Psoas muscle (tissue), 8 donors: ENCODE results near the gene TRANK1. TPM values are rescaled to one million over a fixed set of nuclear protein-coding genes. Genes with fewer than 3 reads are reported as not detected.
"Not testable (repeated sequence)": the region's sequence is repeated elsewhere in the genome, so short reads cannot be mapped to it uniquely, and the experiment has no call there.

Experiments
- ATAC-seq, 4 donors: fragments of 200-7000 bp; cut with Tn5 transposase; one replicate each; pipeline ENCODE4 v1.9.1; 2020; ENCODE audit warnings: moderate library complexity in 3 of 4, mild to moderate bottlenecking in 2 of 4
- DNase-seq, 2 donors: peaks; one replicate each; pipeline ENCODE4 v3.0.0-alpha.2; 2020
- H3K27ac ChIP-seq: fragments of 200-600 bp; one replicate; pipeline ENCODE4 v1.8.0; 2022
- H3K27me3 ChIP-seq, 3 donors: fragments of 200-600 bp in 1 of 3; one replicate each; pipeline versions ENCODE4 v1.6.1 to v1.8.0; 2013 to 2022; ENCODE audit warnings: low read length in 2 of 3, mild to moderate bottlenecking in 2 of 3, moderate library complexity in 1 of 3; ENCODE audit not compliant: insufficient read depth in 3 of 3
- H3K36me3 ChIP-seq, 2 donors: fragments of 200-600 bp in 1 of 2; one replicate each; pipeline versions ENCODE4 v1.6.1 to v1.8.0; 2013 to 2022; ENCODE audit warnings: low read depth in 1 of 2, mild to moderate bottlenecking in 1 of 2, moderate library complexity in 1 of 2; ENCODE audit not compliant: insufficient read depth in 1 of 2
- H3K4me1 ChIP-seq: fragments of 200-600 bp; one replicate; pipeline ENCODE4 v1.8.0; 2022
- H3K4me3 ChIP-seq: fragments of 200-600 bp; one replicate; pipeline ENCODE4 v1.8.0; 2022; ENCODE audit warnings: mild to moderate bottlenecking
- H3K9me3 ChIP-seq: fragments of 200-600 bp; one replicate; pipeline ENCODE4 v1.8.0; 2022
- CTCF ChIP-seq: fragments of 200-600 bp; IDR thresholded peaks from one replicate; pipeline ENCODE4 v1.8.0; 2022; ENCODE audit warnings: antibody characterized with exemption
- whole genome bisulfite sequencing, 3 donors: extraction: QIAGEN DNeasy Blood & Tissue Kit; methylation state at CpG; one replicate each; pipeline versions ENCODE4 v1.1.6 to v1.1.7; 2013; 5-methylcytosine and 5-hydroxymethylcytosine counted together
- intact Hi-C, 2 donors: fragments of 100-400 bp; cut with DNase I; formaldehyde crosslinking; loops; one replicate each; pipeline versions ENCODE4 v1.11.0 to v1.14.2; 2022
- polyA plus RNA-seq, 3 donors: library from polyadenylated mRNA; stranded (reverse); fragments of 200-250 nt; gene quantifications; one replicate each; pipeline ENCODE4 v1.2.3, GENCODE V29; 2013
- total RNA-seq, 4 donors: library from RNA; stranded (reverse); fragmentation: NEBNext Ultra II Directional in 2 of 4; extraction: Animal tissue kit (Norgen Biotek cat#: 25700) in 2 of 4; gene quantifications; one replicate each; pipeline versions ENCODE4 v1.2.1 to v1.2.4, GENCODE V29; 2021 to 2023
- donor health status: healthy with polysubstance abuse.
- donor health status: DM: no; HTN: no; CAD: no; lungs with moderate emphysema.
- donor health status: Bipolar disorder and iron deficiency.
- donor health status: healthy.
- donor health status: DM: yes; HTN: yes; CAD: no.
- donor health status: DM: no; HTN: no; CAD: no.
- donor health status: DM: no; HTN: no; CAD: no.
- donor health status: DM: yes; HTN: yes; CAD: no.

The TRANK1 gene
- total and polyA plus RNA-seq, 7 donors = 0.28 to 4.5 (median 0.63) TPM

- Histone ChIP-seq H3K36me3 (no peaks in the 10 kb centered on the region), H3K4me1 (no peaks in the 10 kb centered on the region)
- no peak for TF ChIP-seq CTCF
These were observed 52.3 kb downstream of the TRANK1 start for GRCh38 chr3:36892457-36893136.

GRCh38 chr3:36891701-36892160 lies 53.1 kb downstream of the TRANK1 start:
- Histone ChIP-seq H3K27ac (no peak overlapping the region), H3K36me3 (no peaks in the 10 kb centered on the region), H3K4me1 (no peaks in the 10 kb centered on the region), H3K27me3 (no peaks in the 10 kb centered on the region), H3K9me3 (no peaks in the 10 kb centered on the region), H3K4me3 (no peak overlapping the region)
- peak; percentile 30 to 74 for DNase-seq
- peak in 1 of 4 donors; percentile 32 for ATAC-seq
- WGBS, 3 donors = 9 to 18% (median 12%) methylated on average over 4 of the region's 4 CpGs
- intact Hi-C loops = no loop called here
- TF ChIP-seq CTCF = no peak

More at GRCh38 chr3:36892457-36893136, 52.3 kb downstream of the TRANK1 start:
- intact Hi-C loops = no loop called here
- DNase-seq (no peak), ATAC-seq (no peak)
- Histone ChIP-seq H3K27me3 (no peaks in the 10 kb centered on the region), H3K27ac (no peak overlapping the region), H3K4me3 (no peak overlapping the region), H3K9me3 (no peaks in the 10 kb centered on the region)
- WGBS, 3 donors = 92 to 93% (median 92%) methylated on average over 12 of the region's 12 CpGs

- H3K36me3 ChIP-seq, H3K4me3 ChIP-seq: not testable (repeated sequence)
These were observed 53.8 kb downstream of the TRANK1 start for GRCh38 chr3:36891097-36891496.

GRCh38 chr3:36890261-36890660 lies 54.6 kb downstream of the TRANK1 start:
- Histone ChIP-seq H3K9me3 (no peaks in the 10 kb centered on the region), H3K4me3 (no peak overlapping the region), H3K36me3 (no peaks in the 10 kb centered on the region), H3K27me3 (no peaks in the 10 kb centered on the region), H3K27ac (no peak overlapping the region), H3K4me1 (no peaks in the 10 kb centered on the region)
- DNase-seq (no peak), ATAC-seq (no peak)
- TF ChIP-seq CTCF = no peak
- intact Hi-C loops = no loop called here

More at GRCh38 chr3:36891097-36891496, 53.8 kb downstream of the TRANK1 start:
- H3K27me3 ChIP-seq, DNase-seq, ATAC-seq, H3K4me1 ChIP-seq, intact Hi-C loops, H3K27ac ChIP-seq, H3K9me3 ChIP-seq: not testable (repeated sequence)
- 88 to 95% (median 91%) methylated on average over 7 of the region's 7 CpGs for WGBS, 3 donors

- H3K27ac ChIP-seq = no peak overlapping the region
- no peaks in the 10 kb centered on the region for H3K27me3 ChIP-seq
- ATAC-seq = no peak
- DNase-seq = no peak
- no peaks in the 10 kb centered on the region for H3K4me1 ChIP-seq
- H3K36me3 ChIP-seq = no peaks in the 10 kb centered on the region
- H3K9me3 ChIP-seq = no peaks in the 10 kb centered on the region
- intact Hi-C loops = no loop called here
- H3K4me3 ChIP-seq = no peak overlapping the region
- no peak for TF ChIP-seq CTCF
- whole genome bisulfite sequencing, 3 donors = 85 to 95% (median 90%) methylated on average over 4 of the region's 4 CpGs
These were observed 63.1 kb downstream of the TRANK1 start for GRCh38 chr3:36881735-36882134.

- H3K27me3 ChIP-seq, H3K36me3 ChIP-seq, H3K4me1 ChIP-seq, H3K27ac ChIP-seq, DNase-seq, H3K4me3 ChIP-seq, ATAC-seq, intact Hi-C loops, H3K9me3 ChIP-seq: not testable (repeated sequence)
- 81 to 92% (median 83%) methylated on average over 1 of the region's 1 CpG for WGBS, 3 donors
These were observed 65.0 kb downstream of the TRANK1 start for GRCh38 chr3:36879842-36880241.
